KOPT-K1 (cell line): ENCODE measurements around the gene SGCA.

Experiments
- H3K27ac ChIP-seq: fragments of 200-600 bp; sonication (generic); 2 replicates; pipeline ENCODE4 v1.5.1; 2016; ENCODE audit warnings: antibody characterized with exemption, mild to moderate bottlenecking, low read depth, low read length; ENCODE audit not compliant: poor library complexity, severe bottlenecking
- H3K36me3 ChIP-seq: fragments of 200-600 bp; sonication (generic); 2 replicates; pipeline ENCODE4 v1.5.1; 2017; ENCODE audit warnings: antibody characterized with exemption, mild to moderate bottlenecking, low read length, moderate library complexity; ENCODE audit not compliant: insufficient read depth
- H3K9me3 ChIP-seq: fragments of 200-600 bp; sonication (generic); 2 replicates; pipeline ENCODE4 v1.5.1; 2017; ENCODE audit warnings: antibody characterized with exemption, low read length, mild to moderate bottlenecking; ENCODE audit not compliant: insufficient read depth, poor library complexity, severe bottlenecking

The SGCA gene

GRCh38 chr17:50176559-50177357 lies 11.0 kb downstream of the SGCA start:
- Histone ChIP-seq H3K9me3 (no peaks in the 10 kb centered on the region), H3K27ac (no peak overlapping the region), H3K36me3 (no peaks in the 10 kb centered on the region)

GRCh38 chr17:50177476-50177875 lies 11.7 kb downstream of the SGCA start:
- no peaks in the 10 kb centered on the region for H3K36me3 ChIP-seq
- no peak overlapping the region for H3K27ac ChIP-seq
- no peaks in the 10 kb centered on the region for H3K9me3 ChIP-seq

GRCh38 chr17:50177983-50178834 lies 12.4 kb downstream of the SGCA start:
- no peaks in the 10 kb centered on the region for H3K36me3 ChIP-seq
- H3K27ac ChIP-seq, result no peak overlapping the region
- no peaks in the 10 kb centered on the region for H3K9me3 ChIP-seq

GRCh38 chr17:50180111-50180510 lies 14.3 kb downstream of the SGCA start:
- Histone ChIP-seq H3K36me3 (no peaks in the 10 kb centered on the region), H3K27ac (no peak overlapping the region), H3K9me3 (no peaks in the 10 kb centered on the region)

- Histone ChIP-seq H3K27ac (no peak overlapping the region), H3K9me3 (no peaks in the 10 kb centered on the region)
These were observed 14.8 kb downstream of the SGCA start for GRCh38 chr17:50180620-50181019.

GRCh38 chr17:50181144-50181543 lies 15.3 kb downstream of the SGCA start:
- H3K27ac ChIP-seq, result no peak overlapping the region
- H3K36me3 ChIP-seq, result no peaks in the 10 kb centered on the region
- H3K9me3 ChIP-seq, result no peaks in the 10 kb centered on the region

More at GRCh38 chr17:50180620-50181019, 14.8 kb downstream of the SGCA start:
- no peaks in the 10 kb centered on the region for H3K36me3 ChIP-seq

GRCh38 chr17:50181591-50182560 lies 16.1 kb downstream of the SGCA start:
- no peak overlapping the region for H3K27ac ChIP-seq
- H3K36me3 ChIP-seq, result no peaks in the 10 kb centered on the region
- no peaks in the 10 kb centered on the region for H3K9me3 ChIP-seq

GRCh38 chr17:50182783-50183420 lies 17.1 kb downstream of the SGCA start:
- Histone ChIP-seq H3K36me3 (no peaks in the 10 kb centered on the region), H3K27ac (no peak overlapping the region), H3K9me3 (no peaks in the 10 kb centered on the region)

GRCh38 chr17:50183421-50183994 lies 17.7 kb downstream of the SGCA start:
- no peak overlapping the region for H3K27ac ChIP-seq
- H3K9me3 ChIP-seq, result no peaks in the 10 kb centered on the region
- H3K36me3 ChIP-seq, result no peaks in the 10 kb centered on the region

- Histone ChIP-seq H3K9me3 (no peaks in the 10 kb centered on the region), H3K36me3 (no peaks in the 10 kb centered on the region), H3K27ac (no peak overlapping the region)
These were observed 18.3 kb downstream of the SGCA start for GRCh38 chr17:50184064-50184463.

GRCh38 chr17:50184611-50185398 lies 19.0 kb downstream of the SGCA start:
- H3K9me3 ChIP-seq, result no peaks in the 10 kb centered on the region
- H3K36me3 ChIP-seq, result no peaks in the 10 kb centered on the region
- no peak overlapping the region for H3K27ac ChIP-seq

GRCh38 chr17:50185631-50186471 lies 20.0 kb downstream of the SGCA start:
- Histone ChIP-seq H3K27ac (no peak overlapping the region), H3K36me3 (no peaks in the 10 kb centered on the region), H3K9me3 (no peaks in the 10 kb centered on the region)
